ENCODE data around the gene MLH3. TPM values are rescaled to one million over a fixed set of nuclear protein-coding genes. Genes with fewer than 3 reads are reported as not detected.

The MLH3 gene
- total RNA-seq, 2 experiments from 2014 or later: 6.6 to 6.7 TPM

GRCh38 chr14:74980398-74980730 lies 70.9 kb downstream of the MLH3 start:
- POLR2A ChIA-PET: no interaction called here
- Histone ChIP-seq H3K79me2 (ENCODE audit: insufficient read depth, low read depth, low read length) (no peaks in the 10 kb centered on the region), H3K36me3 (ENCODE audit: insufficient read depth, low read length) (no peaks in the 10 kb centered on the region), H3K4me1 (ENCODE audit: insufficient read depth, low read length, poor library complexity, severe bottlenecking) (no peaks in the 10 kb centered on the region), H3K4me2 (ENCODE audit: low read length) (no peak overlapping the region), H3K9me2 (ENCODE audit: insufficient read depth, low read length) (no peaks in the 10 kb centered on the region), H3K27ac (ENCODE audit: low read depth, low read length, poor library complexity, severe bottlenecking) (no peak overlapping the region), H4K20me1 (ENCODE audit: insufficient read depth, low read length) (no peaks in the 10 kb centered on the region), H2AFZ (ENCODE audit: low read length) (no peak overlapping the region), H3K9me3 (ENCODE audit: low read length) (no peaks in the 10 kb centered on the region), H3K4me3 (ENCODE audit: low read depth, low read length, poor library complexity, severe bottlenecking) (no peak overlapping the region)
- no peak for DNase-seq (ENCODE audit: low spot score)
- intact Hi-C loops (cut with micrococcal nuclease; ENCODE audit: unreplicated experiment): no loop called here
- CTCF ChIA-PET (ENCODE audit: unreplicated experiment): no interaction called here
- TF ChIP-seq EZH2phosphoT487 (IDR thresholded peaks at IDR 0.05; ENCODE audit: borderline replicate concordance, low read depth, low read length) (no peak), CTCF (conservative IDR thresholded peaks at IDR 0.05; ENCODE audit: low read length) (no peak)
- no TSS peak for BruUV-seq (replicated peaks)

- Histone ChIP-seq H3K27ac (ENCODE audit: low read depth, low read length, poor library complexity, severe bottlenecking) (no peak overlapping the region), H4K20me1 (ENCODE audit: insufficient read depth, low read length) (no peaks in the 10 kb centered on the region), H3K79me2 (ENCODE audit: insufficient read depth, low read depth, low read length) (no peaks in the 10 kb centered on the region), H3K4me1 (ENCODE audit: insufficient read depth, low read length, poor library complexity, severe bottlenecking) (no peaks in the 10 kb centered on the region), H3K9me3 (ENCODE audit: low read length) (no peaks in the 10 kb centered on the region), H3K9me2 (ENCODE audit: insufficient read depth, low read length) (no peaks in the 10 kb centered on the region), H2AFZ (ENCODE audit: low read length) (no peak overlapping the region), H3K4me3 (ENCODE audit: low read depth, low read length, poor library complexity, severe bottlenecking) (no peak overlapping the region), H3K4me2 (ENCODE audit: low read length) (no peak overlapping the region), H3K36me3 (ENCODE audit: insufficient read depth, low read length) (no peaks in the 10 kb centered on the region)
- BruUV-seq (replicated peaks): no TSS peak
- POLR2A ChIA-PET: interaction anchor here (0.6 kb wide), 2 partner anchors 482 to 1278 kb away, joined by 3 to 4 read pairs; no protein-coding TSS in a partner anchor
- CTCF ChIA-PET (ENCODE audit: unreplicated experiment): no interaction called here
- DNase-seq (ENCODE audit: low spot score): no peak
- intact Hi-C loops (cut with micrococcal nuclease; ENCODE audit: unreplicated experiment): no loop called here
- TF ChIP-seq CTCF (conservative IDR thresholded peaks at IDR 0.05; ENCODE audit: low read length) (no peak), EZH2phosphoT487 (IDR thresholded peaks at IDR 0.05; ENCODE audit: borderline replicate concordance, low read depth, low read length) (no peak)
Observed at GRCh38 chr14:74979442-74980397, 71.5 kb downstream of the MLH3 start.

GRCh38 chr14:74979029-74979428 lies 72.2 kb downstream of the MLH3 start:
- CTCF ChIA-PET (ENCODE audit: unreplicated experiment): no interaction called here
- POLR2A ChIA-PET: interaction anchor here (0.6 kb wide), 1 partner anchor 483 kb away, joined by 3 read pairs; no protein-coding TSS in a partner anchor
- TF ChIP-seq EZH2phosphoT487 (IDR thresholded peaks at IDR 0.05; ENCODE audit: borderline replicate concordance, low read depth, low read length): no peak
- TF ChIP-seq CTCF (conservative IDR thresholded peaks at IDR 0.05; ENCODE audit: low read length): no peak
- no TSS peak for BruUV-seq (replicated peaks)
- intact Hi-C loops (cut with micrococcal nuclease; ENCODE audit: unreplicated experiment): no loop called here
- Histone ChIP-seq H3K36me3 (ENCODE audit: insufficient read depth, low read length) (no peaks in the 10 kb centered on the region), H2AFZ (ENCODE audit: low read length) (no peak overlapping the region), H3K4me1 (ENCODE audit: insufficient read depth, low read length, poor library complexity, severe bottlenecking) (peaks cover under 1% of the 10 kb centered on the region), H3K4me3 (ENCODE audit: low read depth, low read length, poor library complexity, severe bottlenecking) (no peak overlapping the region), H3K79me2 (ENCODE audit: insufficient read depth, low read depth, low read length) (no peaks in the 10 kb centered on the region), H3K4me2 (ENCODE audit: low read length) (no peak overlapping the region), H3K9me2 (ENCODE audit: insufficient read depth, low read length) (no peaks in the 10 kb centered on the region), H3K27ac (ENCODE audit: low read depth, low read length, poor library complexity, severe bottlenecking) (no peak overlapping the region), H4K20me1 (ENCODE audit: insufficient read depth, low read length) (no peaks in the 10 kb centered on the region), H3K9me3 (ENCODE audit: low read length) (no peaks in the 10 kb centered on the region)
- DNase-seq (ENCODE audit: low spot score): no peak

Data from OCI-LY7 (cell line).